ENCODE results near the gene MINAR1. TPM values are rescaled to one million over a fixed set of nuclear protein-coding genes. Genes with fewer than 3 reads are reported as not detected.

The MINAR1 gene
- total RNA-seq, 4 donors from 2014 or later: 0.16 to 0.85 (median 0.20) TPM

- TF ChIP-seq CTCF (IDR thresholded peaks at IDR 0.05; ENCODE audit: low read depth): no peak
Observed at GRCh38 chr15:79401301-79401700, 30.8 kb upstream of the MINAR1 start.

DNA sequence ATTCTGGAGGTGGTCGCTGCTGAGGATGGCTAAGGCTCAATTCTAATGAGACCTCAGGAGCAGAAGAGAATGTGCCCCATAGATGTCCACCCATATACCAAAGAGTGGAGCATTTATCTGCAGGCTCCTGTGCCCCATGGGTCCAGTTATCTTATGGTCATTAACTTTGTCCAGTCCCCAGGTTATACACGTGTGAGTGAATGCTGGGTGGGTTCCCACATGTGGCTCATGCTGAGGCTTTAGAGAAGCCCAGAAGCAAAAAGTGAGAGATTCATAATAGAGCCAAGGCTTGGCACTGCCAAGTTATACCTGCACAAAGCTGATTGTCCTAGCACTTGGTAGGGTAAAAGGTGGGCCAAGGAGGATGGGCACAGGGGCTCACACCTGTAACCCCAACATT lies 30.0 kb upstream of the MINAR1 start:
- TF ChIP-seq CTCF (IDR thresholded peaks at IDR 0.05; ENCODE audit: low read depth): no peak

DNA sequence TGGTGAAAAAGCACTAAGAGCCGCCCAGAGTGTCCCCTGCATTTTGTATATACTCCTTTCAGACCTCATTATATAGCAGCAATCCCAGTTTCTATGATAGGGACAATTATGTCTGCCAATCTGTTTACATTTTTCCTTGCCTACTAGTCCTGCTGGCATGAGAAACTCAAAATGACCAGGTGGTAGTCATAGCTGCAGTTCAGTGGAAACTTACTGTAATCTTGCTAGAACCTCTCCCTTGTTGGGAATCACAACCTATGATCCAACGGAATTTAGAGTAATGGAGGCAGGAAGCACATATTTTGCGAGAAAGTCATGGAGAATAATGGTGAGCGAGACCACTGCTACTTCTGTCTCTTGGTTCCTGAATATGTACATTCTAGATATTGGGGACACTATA lies 28.6 kb upstream of the MINAR1 start:
- TF ChIP-seq CTCF (IDR thresholded peaks at IDR 0.05; ENCODE audit: low read depth): no peak

DNA sequence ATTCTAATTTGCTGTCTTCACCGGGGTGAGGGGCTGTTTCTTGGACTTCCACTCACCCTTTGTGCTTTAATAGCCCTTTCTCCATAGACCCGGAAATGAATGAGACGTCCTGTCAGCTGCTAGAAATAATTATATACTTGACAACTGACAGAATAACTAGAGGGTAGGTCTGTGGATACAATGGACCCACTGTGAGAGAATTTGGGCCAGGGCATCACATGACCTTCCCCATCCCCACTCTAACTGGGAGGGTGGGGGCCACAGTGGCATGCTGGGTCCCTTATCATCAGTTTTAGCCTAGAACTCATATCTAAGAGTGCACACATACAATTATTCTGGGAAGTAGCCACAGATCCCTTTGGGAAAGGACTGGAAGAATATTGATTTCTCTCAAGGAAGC lies 25.9 kb upstream of the MINAR1 start:
- no peak for TF ChIP-seq CTCF (IDR thresholded peaks at IDR 0.05; ENCODE audit: low read depth)

- TF ChIP-seq CTCF (IDR thresholded peaks at IDR 0.05; ENCODE audit: low read depth): no peak
Observed at GRCh38 chr15:79408041-79408440, 24.1 kb upstream of the MINAR1 start.

DNA sequence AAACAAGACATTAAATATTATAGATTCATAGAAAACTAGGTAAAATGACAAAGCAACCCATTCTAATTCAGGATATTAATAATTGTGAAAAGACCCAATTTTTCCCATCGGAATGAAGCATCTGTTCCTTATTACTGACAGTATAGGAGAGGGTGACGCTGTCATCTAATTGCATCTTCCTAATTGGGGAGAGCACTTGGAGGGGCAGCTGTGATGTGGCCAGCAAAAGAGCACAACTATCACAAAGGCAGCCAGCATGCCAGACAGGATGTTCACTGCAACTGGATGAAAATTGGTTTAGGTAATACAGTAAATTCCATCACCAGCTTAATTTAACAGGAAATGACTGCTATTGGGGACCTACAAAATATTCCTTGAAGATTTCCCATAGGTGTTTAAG lies 21.9 kb upstream of the MINAR1 start:
- no peak for TF ChIP-seq CTCF (IDR thresholded peaks at IDR 0.05; ENCODE audit: low read depth)

- TF ChIP-seq CTCF (IDR thresholded peaks at IDR 0.05; ENCODE audit: low read depth): no peak
Observed at GRCh38 chr15:79412010-79412409, 20.1 kb upstream of the MINAR1 start.

All from subcutaneous adipose tissue (tissue), 4 donors.